Fibroblast of skin of right biceps (primary cell): ENCODE data around the gene HNRNPCL4.
"Not testable (repeated sequence)": the region's sequence is repeated elsewhere in the genome, so short reads cannot be mapped to it uniquely, and the experiment has no call there.

Experiments
- DNase-seq: peaks from one replicate; pipeline ENCODE4 v3.0.0-alpha.2; 2013

The HNRNPCL4 gene

GRCh38 chr1:13165531-13165930 is at the start of gene HNRNPCL4:
Gene HNRNPCL4 (minus strand): TSS chr1:13165631. CDS start chr1:13165467, 164 bp downstream.
- not testable (repeated sequence) for DNase-seq

- DNase-seq, result not testable (repeated sequence)
Measured at GRCh38 chr1:13208712-13209111, 43.3 kb upstream of the HNRNPCL4 start.

- DNase-seq, result not testable (repeated sequence)
Measured at GRCh38 chr1:13201309-13201708, 35.9 kb upstream of the HNRNPCL4 start, which contains the start of gene PRAMEF13. Gene PRAMEF13 (minus strand): TSS chr1:13201409. CDS start chr1:13199589, 1,820 bp downstream.

GRCh38 chr1:13171548-13171947 is 6.1 kb upstream of the HNRNPCL4 start, which contains the start of gene PRAMEF9:
Gene PRAMEF9 (plus strand): TSS chr1:13171848. CDS start chr1:13175281, 3,433 bp downstream.
- not testable (repeated sequence) for DNase-seq

- DNase-seq, result not testable (repeated sequence)
Measured at GRCh38 chr1:13155909-13156308, 9.5 kb downstream of the HNRNPCL4 start, which contains the start of gene PRAMEF26. Gene PRAMEF26 (minus strand): TSS chr1:13156009. CDS start chr1:13153095, 2,914 bp downstream.

- not testable (repeated sequence) for DNase-seq
Measured at GRCh38 chr1:13116754-13117153, 48.7 kb downstream of the HNRNPCL4 start, which contains the start of gene HNRNPCL2. Gene HNRNPCL2 (minus strand): TSS chr1:13116854. CDS start chr1:13116400, 454 bp downstream.
